Cardiac muscle cell (in vitro differentiated cells and primary cell): ENCODE data around the gene PPP1CA. TPM values are rescaled to one million over a fixed set of nuclear protein-coding genes. Genes with fewer than 3 reads are reported as not detected.
A peak's percentile ranks its signal among the peaks of the same experiment; 100 is the strongest.

Experiments
- DNase-seq, 2 donors: peaks; one replicate each; pipeline versions ENCODE4 v3.0.0 to v3.0.0-alpha.2; 2010 to 2017; ENCODE audit warnings: low read depth in 1 of 2, low spot score in 1 of 2
- H3K27ac ChIP-seq: fragments of 200-600 bp; sonication (generic); 2 replicates; pipeline ENCODE4 v1.5.1; 2016
- H3K27me3 ChIP-seq: fragments of 200-600 bp; sonication (generic); 2 replicates; pipeline ENCODE4 v1.6.0; 2016; ENCODE audit warnings: control low read depth
- H3K36me3 ChIP-seq: fragments of 200-600 bp; sonication (generic); 2 replicates; pipeline ENCODE4 v1.5.1; 2016; ENCODE audit warnings: control low read depth
- H3K4me1 ChIP-seq: fragments of 200-600 bp; sonication (generic); 2 replicates; pipeline ENCODE4 v1.8.1; 2017; ENCODE audit warnings: low read depth, mild to moderate bottlenecking, mixed run types
- H3K4me3 ChIP-seq: fragments of 200-600 bp; sonication (generic); 2 replicates; pipeline ENCODE4 v1.5.1; 2016; ENCODE audit warnings: mild to moderate bottlenecking
- H3K9me3 ChIP-seq: fragments of 200-600 bp; sonication (generic); 2 replicates; pipeline ENCODE4 v1.5.1; 2017; ENCODE audit warnings: low read depth, mild to moderate bottlenecking, control low read depth
- polyA plus RNA-seq: library from polyadenylated mRNA; unstranded; fragments of >200 nt; fragmentation: Nextera tagmentation; extraction: Ambion mirVana; gene quantifications from 2 replicates; pipeline ENCODE4 v1.2.1, GENCODE V29; 2016
- total RNA-seq: library from RNA; depleted of rRNA; stranded (reverse); fragments of >200 nt; gene quantifications from 2 replicates; pipeline ENCODE4 v1.2.3, GENCODE V29; 2016
- TF ChIP-seq, protein P1 (sequence below): IDR thresholded peaks from 2 replicates; pipeline ENCODE4 v1.5.1; 2012; ENCODE audit warnings: low read depth, mild to moderate bottlenecking, low read length

Gene PPP1CA
- total and polyA plus RNA-seq, 2 experiments from 2014 or later: 142 to 235 TPM

GRCh38 chr11:67376063-67376820 is 25.4 kb downstream of the PPP1CA start:
- DNase-seq: no peak
- Histone ChIP-seq H3K36me3 (no peaks in the 10 kb centered on the region), H3K27me3 (peaks cover 41% of the 10 kb centered on the region), H3K4me1 (peaks cover 7% of the 10 kb centered on the region), H3K4me3 (no peak overlapping the region), H3K9me3 (no peaks in the 10 kb centered on the region), H3K27ac (no peak overlapping the region)
- TF ChIP-seq, protein P1, sequence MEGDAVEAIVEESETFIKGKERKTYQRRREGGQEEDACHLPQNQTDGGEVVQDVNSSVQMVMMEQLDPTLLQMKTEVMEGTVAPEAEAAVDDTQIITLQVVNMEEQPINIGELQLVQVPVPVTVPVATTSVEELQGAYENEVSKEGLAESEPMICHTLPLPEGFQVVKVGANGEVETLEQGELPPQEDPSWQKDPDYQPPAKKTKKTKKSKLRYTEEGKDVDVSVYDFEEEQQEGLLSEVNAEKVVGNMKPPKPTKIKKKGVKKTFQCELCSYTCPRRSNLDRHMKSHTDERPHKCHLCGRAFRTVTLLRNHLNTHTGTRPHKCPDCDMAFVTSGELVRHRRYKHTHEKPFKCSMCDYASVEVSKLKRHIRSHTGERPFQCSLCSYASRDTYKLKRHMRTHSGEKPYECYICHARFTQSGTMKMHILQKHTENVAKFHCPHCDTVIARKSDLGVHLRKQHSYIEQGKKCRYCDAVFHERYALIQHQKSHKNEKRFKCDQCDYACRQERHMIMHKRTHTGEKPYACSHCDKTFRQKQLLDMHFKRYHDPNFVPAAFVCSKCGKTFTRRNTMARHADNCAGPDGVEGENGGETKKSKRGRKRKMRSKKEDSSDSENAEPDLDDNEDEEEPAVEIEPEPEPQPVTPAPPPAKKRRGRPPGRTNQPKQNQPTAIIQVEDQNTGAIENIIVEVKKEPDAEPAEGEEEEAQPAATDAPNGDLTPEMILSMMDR: no peak

- Histone ChIP-seq H3K4me3 (no peak overlapping the region), H3K4me1 (peaks cover 7% of the 10 kb centered on the region), H3K27me3 (peaks cover 41% of the 10 kb centered on the region)
Observed at GRCh38 chr11:67375320-67376055, 26.2 kb downstream of the PPP1CA start.

GRCh38 chr11:67374571-67375281 is 26.9 kb downstream of the PPP1CA start:
- no peak overlapping the region for H3K4me3 ChIP-seq
- TF ChIP-seq, protein P1: no peak
- no peak for DNase-seq

More at GRCh38 chr11:67375320-67376055, 26.2 kb downstream of the PPP1CA start:
- no peak overlapping the region for H3K27ac ChIP-seq
- DNase-seq: no peak
- TF ChIP-seq, protein P1: no peak
- no peaks in the 10 kb centered on the region for H3K9me3 ChIP-seq
- no peaks in the 10 kb centered on the region for H3K36me3 ChIP-seq

DNA sequence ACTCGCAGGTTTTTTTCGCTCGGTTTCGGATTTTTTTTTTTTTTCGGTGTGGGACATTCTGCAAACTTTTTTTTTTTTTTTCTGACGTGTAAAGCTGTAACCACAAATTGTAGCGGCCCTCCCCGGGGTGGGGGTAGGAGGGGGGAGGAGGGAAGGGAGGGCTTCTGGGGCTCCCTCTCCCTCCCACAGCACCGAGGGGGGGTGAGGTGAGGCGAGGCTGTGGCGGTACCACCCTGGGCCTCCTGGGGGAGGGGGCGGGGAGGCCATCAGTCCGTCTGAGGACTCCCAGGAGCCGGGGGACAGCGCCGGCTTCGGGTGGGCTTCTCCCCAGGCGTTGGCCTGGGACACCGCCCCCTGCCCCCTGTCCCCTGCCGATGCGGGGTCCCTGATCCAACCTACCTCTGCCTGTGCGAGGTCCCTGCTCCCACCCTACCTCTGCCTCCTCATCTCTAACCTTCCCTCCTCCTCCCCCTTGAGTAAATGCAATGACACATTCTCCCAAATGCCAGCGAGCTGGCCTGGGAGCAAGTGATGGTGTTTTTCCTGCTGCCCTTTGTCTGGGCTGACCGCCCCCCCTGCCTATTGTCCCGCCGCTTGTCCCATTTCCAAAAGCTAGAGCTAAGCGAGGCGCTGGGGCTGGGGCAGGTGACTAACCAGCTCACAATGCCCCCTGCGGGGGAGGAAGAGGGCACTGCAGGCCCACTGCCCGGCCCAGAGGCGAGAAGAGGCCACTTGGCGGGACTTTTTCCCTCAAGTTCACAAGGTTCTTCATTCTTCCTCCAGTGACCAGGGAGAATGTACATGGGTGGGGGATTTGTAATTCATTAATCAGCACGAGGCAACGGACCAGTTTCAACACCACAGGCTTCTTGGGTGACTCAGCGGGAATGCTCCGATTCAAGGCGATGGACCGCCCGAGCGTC is 27.7 kb downstream of the PPP1CA start:
- TF ChIP-seq, protein P1: peak; percentile 37
- H3K27ac ChIP-seq: no peak overlapping the region
- H3K4me1 ChIP-seq: peaks cover 7% of the 10 kb centered on the region
- peak overlapping the region; percentile 39 for H3K4me3 ChIP-seq
- no peaks in the 10 kb centered on the region for H3K9me3 ChIP-seq
- no peaks in the 10 kb centered on the region for H3K36me3 ChIP-seq
- DNase-seq: peak; percentile 75 to 96
- peaks cover 41% of the 10 kb centered on the region for H3K27me3 ChIP-seq

More at GRCh38 chr11:67374571-67375281, 26.9 kb downstream of the PPP1CA start:
- H3K27ac ChIP-seq: no peak overlapping the region
- H3K36me3 ChIP-seq: no peaks in the 10 kb centered on the region
- H3K27me3 ChIP-seq: peaks cover 41% of the 10 kb centered on the region
- peaks cover 7% of the 10 kb centered on the region for H3K4me1 ChIP-seq
- no peaks in the 10 kb centered on the region for H3K9me3 ChIP-seq
